Activated naive CD4-positive, alpha-beta T cell treated with Interleukin-2 at 50 U/mL for 16 hours (primary cell): Measurements from ENCODE around the gene C1orf116.

Source experiments
- DNase-seq: peaks from one replicate; pipeline ENCODE4 v3.0.0-alpha.2; 2020

Gene C1orf116

GRCh38 chr1:207018707-207019106 is 13.8 kb downstream of the C1orf116 start:
- DNase-seq, result no peak

- DNase-seq, result no peak
These were observed 14.7 kb downstream of the C1orf116 start for GRCh38 chr1:207017615-207018559.

- no peak for DNase-seq
These were observed 16.8 kb downstream of the C1orf116 start for GRCh38 chr1:207015791-207016190.

GRCh38 chr1:207014728-207015127 is 17.8 kb downstream of the C1orf116 start:
- no peak for DNase-seq

- DNase-seq, result no peak
These were observed 19.1 kb downstream of the C1orf116 start for GRCh38 chr1:207013321-207014085.

- no peak for DNase-seq
These were observed 21.8 kb downstream of the C1orf116 start for GRCh38 chr1:207010726-207011125.

GRCh38 chr1:207009945-207010344 is 22.6 kb downstream of the C1orf116 start:
- no peak for DNase-seq

- DNase-seq, result no peak
These were observed 23.2 kb downstream of the C1orf116 start for GRCh38 chr1:207009182-207009850.

- DNase-seq, result no peak
These were observed 25.1 kb downstream of the C1orf116 start for GRCh38 chr1:207007352-207008033.

GRCh38 chr1:207006914-207007313 is 25.6 kb downstream of the C1orf116 start:
- no peak for DNase-seq

- no peak for DNase-seq
These were observed 26.5 kb downstream of the C1orf116 start for GRCh38 chr1:207006083-207006482.

GRCh38 chr1:207004931-207005830 is 27.4 kb downstream of the C1orf116 start:
- DNase-seq, result peak; percentile 22

GRCh38 chr1:207003210-207003609 is 29.3 kb downstream of the C1orf116 start:
- DNase-seq, result no peak

GRCh38 chr1:207002724-207003146 is 29.8 kb downstream of the C1orf116 start:
- no peak for DNase-seq

- DNase-seq, result no peak
These were observed 30.9 kb downstream of the C1orf116 start for GRCh38 chr1:207001492-207002245.

- no peak for DNase-seq
These were observed 31.8 kb downstream of the C1orf116 start for GRCh38 chr1:207000651-207001291.

GRCh38 chr1:206998816-206999215 is 33.7 kb downstream of the C1orf116 start:
- DNase-seq, result no peak

- no peak for DNase-seq
These were observed 39.8 kb downstream of the C1orf116 start for GRCh38 chr1:206992790-206993189.

GRCh38 chr1:206987873-206988272 is 44.7 kb downstream of the C1orf116 start:
- DNase-seq, result no peak

- no peak for DNase-seq
These were observed 45.7 kb downstream of the C1orf116 start for GRCh38 chr1:206986885-206987284.
